Mesothelial cell of epicardium (in vitro differentiated cells): ENCODE data around the gene RRBP1. TPM values are rescaled to one million over a fixed set of nuclear protein-coding genes. Genes with fewer than 3 reads are reported as not detected.

Experiments
- DNase-seq, 2 experiments: peaks; one replicate each; pipeline ENCODE4 v3.0.0; 2021; ENCODE audit warnings: low spot score in 2 of 2; ENCODE audit not compliant: unreplicated experiment in 2 of 2
- H3K27ac Mint-ChIP-seq: 2 replicates; pipeline ENCODE4 v1.8.0; 2021; ENCODE audit warnings: mixed read lengths
- H3K27me3 Mint-ChIP-seq: 2 replicates; pipeline ENCODE4 v1.8.0; 2021; ENCODE audit warnings: low read depth, mixed read lengths
- H3K36me3 Mint-ChIP-seq: 2 replicates; pipeline ENCODE4 v1.8.0; 2021; ENCODE audit warnings: mixed read lengths
- H3K4me1 Mint-ChIP-seq: 2 replicates; pipeline ENCODE4 v1.8.0; 2021; ENCODE audit warnings: mixed read lengths
- H3K4me3 Mint-ChIP-seq: 2 replicates; pipeline ENCODE4 v1.8.0; 2021; ENCODE audit warnings: mild to moderate bottlenecking, moderate library complexity, mixed read lengths
- H3K9me3 Mint-ChIP-seq: 2 replicates; pipeline ENCODE4 v1.8.0; 2021; ENCODE audit warnings: mixed read lengths
- total RNA-seq: library from RNA; stranded (reverse); gene quantifications from 3 replicates; pipeline ENCODE4 v1.2.1, GENCODE V29; 2021
- TF ChIP-seq, protein P1 (sequence below): fragments of 200-600 bp; sonication (generic); IDR thresholded peaks from one replicate; pipeline ENCODE4 v1.5.0; 2021; ENCODE audit warnings: antibody characterized with exemption; ENCODE audit not compliant: unreplicated experiment

The RRBP1 gene
- total RNA-seq, 1 donor from 2014 or later: 211 TPM

- no peaks in the 10 kb centered on the region for H3K4me1 Mint-ChIP-seq
- H3K9me3 Mint-ChIP-seq: no peaks in the 10 kb centered on the region
- H3K27ac Mint-ChIP-seq: no peak overlapping the region
- H3K36me3 Mint-ChIP-seq: peaks cover 17% of the 10 kb centered on the region
- DNase-seq: no peak
- H3K27me3 Mint-ChIP-seq: no peaks in the 10 kb centered on the region
- TF ChIP-seq, protein P1, sequence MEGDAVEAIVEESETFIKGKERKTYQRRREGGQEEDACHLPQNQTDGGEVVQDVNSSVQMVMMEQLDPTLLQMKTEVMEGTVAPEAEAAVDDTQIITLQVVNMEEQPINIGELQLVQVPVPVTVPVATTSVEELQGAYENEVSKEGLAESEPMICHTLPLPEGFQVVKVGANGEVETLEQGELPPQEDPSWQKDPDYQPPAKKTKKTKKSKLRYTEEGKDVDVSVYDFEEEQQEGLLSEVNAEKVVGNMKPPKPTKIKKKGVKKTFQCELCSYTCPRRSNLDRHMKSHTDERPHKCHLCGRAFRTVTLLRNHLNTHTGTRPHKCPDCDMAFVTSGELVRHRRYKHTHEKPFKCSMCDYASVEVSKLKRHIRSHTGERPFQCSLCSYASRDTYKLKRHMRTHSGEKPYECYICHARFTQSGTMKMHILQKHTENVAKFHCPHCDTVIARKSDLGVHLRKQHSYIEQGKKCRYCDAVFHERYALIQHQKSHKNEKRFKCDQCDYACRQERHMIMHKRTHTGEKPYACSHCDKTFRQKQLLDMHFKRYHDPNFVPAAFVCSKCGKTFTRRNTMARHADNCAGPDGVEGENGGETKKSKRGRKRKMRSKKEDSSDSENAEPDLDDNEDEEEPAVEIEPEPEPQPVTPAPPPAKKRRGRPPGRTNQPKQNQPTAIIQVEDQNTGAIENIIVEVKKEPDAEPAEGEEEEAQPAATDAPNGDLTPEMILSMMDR: no peak
- H3K4me3 Mint-ChIP-seq: no peak overlapping the region
Measured at GRCh38 chr20:17636523-17637412, 45.3 kb downstream of the RRBP1 start.

- Mint-ChIP-seq H3K9me3 (no peaks in the 10 kb centered on the region), H3K27me3 (no peaks in the 10 kb centered on the region), H3K4me3 (no peak overlapping the region), H3K36me3 (peaks cover 25% of the 10 kb centered on the region), H3K4me1 (no peaks in the 10 kb centered on the region), H3K27ac (no peak overlapping the region)
- TF ChIP-seq, protein P1: no peak
- no peak for DNase-seq
Measured at GRCh38 chr20:17635332-17636244, 46.5 kb downstream of the RRBP1 start.

GRCh38 chr20:17634661-17635331 is 47.2 kb downstream of the RRBP1 start:
- H3K27ac Mint-ChIP-seq: no peak overlapping the region
- DNase-seq: no peak
- no peaks in the 10 kb centered on the region for H3K4me1 Mint-ChIP-seq
- no peaks in the 10 kb centered on the region for H3K9me3 Mint-ChIP-seq
- peaks cover 30% of the 10 kb centered on the region for H3K36me3 Mint-ChIP-seq
- no peaks in the 10 kb centered on the region for H3K27me3 Mint-ChIP-seq
- TF ChIP-seq, protein P1: no peak
- no peak overlapping the region for H3K4me3 Mint-ChIP-seq

DNA sequence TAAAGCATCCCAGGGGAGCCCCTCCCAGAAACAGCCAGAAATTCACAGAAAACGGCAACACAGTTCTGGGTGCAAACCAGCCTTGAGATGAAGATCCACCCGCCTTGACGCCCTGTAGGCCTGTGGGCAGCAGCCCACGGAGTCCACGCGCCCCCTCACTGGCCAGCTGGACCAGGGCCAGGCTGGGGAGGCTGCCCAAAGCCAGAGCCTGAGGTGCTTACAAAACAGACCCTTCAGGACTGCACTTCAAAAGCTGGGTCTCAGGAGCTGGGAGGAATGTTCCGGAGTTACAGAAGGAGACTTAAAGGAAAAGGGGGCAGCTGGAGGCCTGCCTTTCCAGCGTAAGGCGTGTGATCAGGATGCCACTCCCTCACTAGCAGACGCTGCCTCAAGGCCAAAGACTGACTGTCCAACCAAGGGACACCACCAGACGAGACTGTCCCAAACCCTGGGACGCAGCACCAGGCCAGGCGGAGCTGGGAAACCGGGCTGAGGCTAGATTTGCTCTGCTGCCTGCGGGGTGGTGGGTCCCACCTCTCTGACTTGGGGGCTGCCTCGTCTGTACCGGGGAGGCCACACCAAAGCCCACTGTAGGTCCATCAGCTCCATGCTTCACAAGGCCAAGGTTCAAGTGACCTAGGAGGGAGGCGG is 48.1 kb downstream of the RRBP1 start:
- Mint-ChIP-seq H3K4me1 (no peaks in the 10 kb centered on the region), H3K27ac (no peak overlapping the region), H3K36me3 (peaks cover 30% of the 10 kb centered on the region), H3K4me3 (no peak overlapping the region), H3K27me3 (no peaks in the 10 kb centered on the region), H3K9me3 (no peaks in the 10 kb centered on the region)
- TF ChIP-seq, protein P1: no peak
- no peak for DNase-seq
